Stimulated activated CD4-positive, alpha-beta T cell treated with anti-CD3 and anti-CD28 coated beads, TNF-alpha, amount 100 ng/mL, for 48 hours (primary cell): ENCODE results near the gene MEX3C.

Experiments
- DNase-seq, 3 donors: peaks; one replicate each; pipeline ENCODE4 v3.0.0-alpha.2; 2020; ENCODE audit warnings: low read depth in 3 of 3

MEX3C gene

DNA sequence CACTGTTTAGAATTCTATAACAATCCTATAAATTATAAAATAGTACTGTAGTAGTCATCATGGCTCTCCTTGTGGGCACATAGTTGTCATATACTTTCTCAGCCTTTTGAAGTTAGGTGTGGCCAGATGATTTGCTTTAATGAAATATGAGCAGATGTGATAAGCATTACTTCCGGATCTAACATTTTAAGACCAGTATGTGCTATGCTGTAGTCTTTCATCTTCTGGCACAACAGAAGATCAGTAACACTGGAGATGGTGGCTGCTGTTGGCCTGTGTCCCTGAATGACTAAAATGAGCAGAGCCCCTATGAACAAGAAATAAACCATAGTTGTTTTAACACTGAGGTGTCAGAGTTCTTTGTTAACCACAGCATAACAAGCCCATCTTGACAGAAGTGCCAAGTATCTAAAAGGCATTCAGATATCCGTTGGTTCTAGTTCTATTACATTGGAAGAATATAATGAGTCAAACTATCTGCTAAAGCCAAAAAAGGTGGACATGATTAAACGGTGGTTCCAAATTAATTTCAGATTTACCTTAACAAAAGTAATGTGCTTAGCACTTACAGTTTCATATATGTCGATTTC lies 6.3 kb downstream of the MEX3C start:
- DNase-seq = no peak

GRCh38 chr18:51190000-51190399 lies 7.5 kb downstream of the MEX3C start:
- no peak for DNase-seq

- DNase-seq = no peak
Observed at GRCh38 chr18:51188024-51188701, 9.3 kb downstream of the MEX3C start.

DNA sequence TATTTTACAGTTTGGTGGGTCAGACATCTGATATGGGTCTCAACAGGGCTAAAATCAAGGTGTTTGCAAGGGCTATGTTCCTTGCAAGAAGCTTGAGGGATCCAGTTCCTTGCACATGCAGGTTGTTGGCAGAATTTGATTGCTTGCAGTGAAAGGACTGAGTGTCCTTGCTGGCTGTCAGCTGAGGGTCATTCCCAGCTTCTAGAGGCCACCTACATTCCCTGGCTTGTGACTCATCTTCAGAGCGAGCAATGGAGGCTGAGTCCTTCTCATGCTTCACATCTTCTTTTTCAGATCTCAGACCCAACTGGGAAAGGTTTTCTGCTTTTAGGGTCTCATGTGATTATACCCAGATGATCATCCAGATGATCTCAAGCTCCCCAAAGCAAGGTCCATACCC lies 12.4 kb downstream of the MEX3C start:
- DNase-seq = no peak

GRCh38 chr18:51184091-51184457 lies 13.4 kb downstream of the MEX3C start:
- DNase-seq = no peak

GRCh38 chr18:51183372-51184090 lies 13.9 kb downstream of the MEX3C start:
- no peak for DNase-seq

GRCh38 chr18:51182824-51183223 lies 14.7 kb downstream of the MEX3C start:
- DNase-seq = no peak

DNA sequence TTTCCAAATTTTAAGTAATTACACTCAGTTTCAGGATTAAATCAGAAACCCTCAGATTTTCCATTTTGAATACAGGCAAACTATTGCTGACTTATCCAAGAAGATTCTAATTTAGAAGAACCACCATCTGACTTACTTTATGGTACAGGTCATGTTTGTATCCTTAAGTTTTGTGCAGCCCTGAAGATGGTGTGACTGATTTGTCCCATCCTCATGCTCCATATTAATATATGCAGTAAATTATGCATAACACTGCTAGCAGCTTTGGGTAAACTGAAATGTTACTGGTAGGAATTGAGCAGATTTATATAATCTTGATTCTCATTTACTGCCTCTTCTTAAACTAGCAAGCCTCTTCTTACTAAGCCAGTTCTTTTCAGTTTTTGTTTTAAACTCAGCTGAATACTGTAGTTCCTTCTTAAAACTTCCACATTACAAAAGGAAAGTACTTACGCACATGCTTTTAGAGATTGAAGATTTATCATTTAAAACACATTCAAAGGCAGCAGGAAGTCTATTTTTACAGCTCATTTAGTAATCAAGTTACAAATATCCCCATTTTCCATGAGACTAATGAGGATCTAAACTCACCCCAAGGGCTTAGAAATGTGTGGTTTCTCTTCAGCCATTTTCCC lies 25.7 kb downstream of the MEX3C start:
- no peak for DNase-seq

- no peak for DNase-seq
Observed at GRCh38 chr18:51171223-51171622, 26.3 kb downstream of the MEX3C start.

GRCh38 chr18:51170664-51171063 lies 26.8 kb downstream of the MEX3C start:
- no peak for DNase-seq

GRCh38 chr18:51169731-51170130 lies 27.8 kb downstream of the MEX3C start:
- DNase-seq = no peak

- no peak for DNase-seq
Observed at GRCh38 chr18:51168960-51169662, 28.4 kb downstream of the MEX3C start.

DNA sequence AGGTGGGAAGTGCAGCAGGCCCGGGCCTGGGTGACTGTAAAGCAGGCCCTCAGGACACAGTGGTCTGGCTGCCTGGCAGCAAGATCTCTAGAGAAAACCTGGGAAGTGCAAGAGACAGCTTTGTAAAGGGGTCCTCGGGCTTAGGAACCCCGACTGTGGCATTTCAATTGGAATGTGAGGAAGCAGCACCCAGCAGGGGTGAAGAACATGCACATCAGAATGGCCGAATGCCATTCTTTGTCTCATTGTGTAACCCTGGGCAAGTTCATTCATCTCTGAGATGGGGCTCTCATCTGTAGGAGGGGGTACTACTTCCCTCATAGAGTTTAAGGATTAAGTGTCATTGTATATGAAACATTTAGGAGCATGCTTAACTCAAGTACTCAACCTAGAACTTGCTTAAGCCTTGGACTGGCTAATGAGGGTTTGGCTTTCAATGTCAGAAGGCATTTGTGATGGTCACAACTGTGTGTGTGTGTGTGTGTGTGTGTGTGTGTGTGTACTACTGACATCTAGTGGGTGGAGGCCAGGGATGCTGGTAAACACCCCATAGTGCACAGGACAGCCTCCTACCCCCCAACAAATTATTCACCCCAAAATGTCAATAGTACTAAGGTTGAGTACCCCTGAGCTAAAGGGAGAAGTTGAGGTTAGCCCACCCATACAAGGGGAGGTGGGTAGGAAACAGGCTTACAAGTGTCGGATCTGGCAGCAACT lies 29.3 kb downstream of the MEX3C start:
- DNase-seq = no peak

- DNase-seq = no peak
Observed at GRCh38 chr18:51165296-51165695, 32.2 kb downstream of the MEX3C start.

GRCh38 chr18:51164761-51165281 lies 32.7 kb downstream of the MEX3C start:
- DNase-seq = no peak

GRCh38 chr18:51164342-51164741 lies 33.1 kb downstream of the MEX3C start:
- DNase-seq = no peak

GRCh38 chr18:51163543-51163942 lies 33.9 kb downstream of the MEX3C start:
- DNase-seq = no peak

DNA sequence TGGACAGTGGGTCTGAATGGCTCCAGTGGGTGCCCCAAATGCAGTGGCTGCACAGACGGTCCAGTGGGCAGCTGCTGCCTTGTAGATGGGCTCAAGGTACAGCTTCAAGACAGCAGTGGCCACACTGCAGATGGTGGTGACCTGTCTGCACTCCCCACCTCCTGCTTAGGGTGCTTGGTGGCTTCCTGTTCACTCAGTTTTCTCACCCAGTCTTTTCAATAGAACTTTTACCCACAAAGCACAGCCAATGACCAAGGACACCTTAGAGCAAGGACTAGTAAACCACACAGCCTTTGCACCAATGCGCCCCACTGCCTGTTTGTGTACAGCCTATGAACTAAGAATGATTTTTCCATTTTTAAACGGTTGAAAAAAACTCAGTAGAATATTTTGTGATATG lies 34.9 kb downstream of the MEX3C start:
- DNase-seq = no peak

- DNase-seq = no peak
Observed at GRCh38 chr18:51160646-51161045, 36.8 kb downstream of the MEX3C start.

DNA sequence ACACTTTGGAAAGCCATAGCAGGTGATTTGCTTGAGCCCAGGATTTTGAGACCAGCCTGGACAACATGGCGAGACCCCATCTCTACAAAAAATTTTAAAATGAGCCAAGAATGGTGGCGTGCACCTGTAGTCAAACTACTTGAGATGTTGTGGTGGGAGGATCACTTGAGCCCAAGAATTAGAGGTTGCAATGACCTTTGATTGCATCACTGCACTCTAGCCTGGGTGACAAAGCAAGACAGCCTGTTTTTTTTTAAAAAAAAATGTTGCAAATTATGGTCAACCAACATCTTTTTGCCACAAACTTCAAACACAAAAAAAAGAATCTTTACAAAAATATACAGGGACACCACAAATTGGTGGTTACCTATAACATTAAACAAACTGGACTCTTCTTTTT lies 40.3 kb downstream of the MEX3C start:
- DNase-seq = no peak

DNA sequence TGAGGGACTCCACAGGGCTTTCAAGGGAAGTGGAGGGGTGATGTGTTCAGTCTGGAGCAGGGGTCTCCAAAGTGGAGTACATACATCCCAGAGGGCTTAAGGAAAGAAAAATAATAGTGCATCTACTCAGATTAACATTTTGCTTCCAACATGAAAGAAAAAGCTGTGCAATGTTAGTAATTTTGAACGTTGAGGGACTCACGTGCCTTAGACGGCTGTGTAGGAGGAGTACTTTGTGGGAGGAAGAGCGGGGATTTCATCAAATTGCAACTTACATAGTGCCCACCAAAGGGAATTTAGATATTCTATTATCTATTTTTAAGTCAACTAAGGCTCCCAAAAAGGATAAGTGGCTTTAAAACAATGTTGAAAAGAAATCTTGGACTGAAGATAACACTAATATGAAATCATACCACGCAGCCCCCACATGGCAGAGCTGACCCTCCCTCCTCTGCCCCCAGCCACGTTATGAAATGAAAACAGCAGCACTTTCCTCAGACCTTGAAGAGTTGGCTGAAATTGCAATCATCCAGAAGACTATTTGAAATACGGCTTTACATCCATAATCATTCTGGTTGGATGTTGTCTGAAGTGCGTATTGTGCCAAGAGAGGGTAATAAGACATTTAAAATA lies 42.9 kb downstream of the MEX3C start:
- no peak for DNase-seq
